NT2/D1 (cell line): ENCODE results near the gene CD46.

Experiments used
- YY1 ChIP-seq: IDR thresholded peaks from 2 replicates; pipeline ENCODE4 v1.6.1; 2011; ENCODE audit not compliant: insufficient read length, insufficient read depth
- ZNF274 ChIP-seq: IDR thresholded peaks from 2 replicates; pipeline ENCODE4 v1.6.1; 2011; ENCODE audit warnings: mild to moderate bottlenecking, low read depth, low read length

DNA sequence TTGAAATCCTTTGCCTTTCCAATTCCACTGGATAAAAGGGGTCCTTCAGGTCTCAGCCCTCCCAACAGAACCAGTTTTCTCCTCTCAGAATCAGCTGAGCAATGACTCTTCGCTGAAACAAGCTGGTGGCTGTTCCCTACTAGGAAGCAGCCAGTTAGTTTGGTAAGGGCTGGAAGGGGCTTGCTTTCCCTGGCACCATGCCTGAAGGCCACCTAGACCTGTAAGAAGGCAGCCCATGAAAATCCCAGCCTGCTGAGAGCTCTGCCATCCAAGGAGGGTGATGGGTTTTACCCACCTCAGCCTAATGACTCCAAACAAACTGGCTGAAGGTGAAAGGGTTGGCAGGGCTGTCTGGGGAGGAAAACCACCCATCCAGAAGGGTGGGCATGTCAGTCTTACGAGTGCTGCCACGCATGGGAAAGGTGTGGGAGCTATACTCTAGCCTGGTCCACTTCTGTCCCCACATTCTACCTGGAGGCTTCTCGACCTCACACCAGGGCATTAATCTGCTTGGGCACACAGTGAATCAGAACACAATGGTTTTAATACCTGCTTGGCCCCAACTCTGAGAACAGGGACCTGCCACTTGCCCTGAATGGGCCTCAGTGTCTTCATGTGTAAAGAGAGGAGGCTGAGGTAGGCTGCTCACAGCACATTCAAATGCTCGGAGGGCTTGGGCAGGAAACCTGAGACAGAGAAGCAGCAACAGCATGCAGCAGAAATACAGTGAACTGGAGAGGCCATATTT lies 53.0 kb downstream of the CD46 start:
- no peak for TF ChIP-seq ZNF274
- TF ChIP-seq YY1 = no peak
